Islet of Langerhans (tissue), 1 donor: ENCODE data around the gene LRFN2.

ENCODE experiments used
- FAIRE-seq: peaks from one replicate; lab custom pipeline; 2011; peaks lifted over from hg19 to GRCh38; lab: Jason Lieb, UNC

The LRFN2 gene

DNA sequence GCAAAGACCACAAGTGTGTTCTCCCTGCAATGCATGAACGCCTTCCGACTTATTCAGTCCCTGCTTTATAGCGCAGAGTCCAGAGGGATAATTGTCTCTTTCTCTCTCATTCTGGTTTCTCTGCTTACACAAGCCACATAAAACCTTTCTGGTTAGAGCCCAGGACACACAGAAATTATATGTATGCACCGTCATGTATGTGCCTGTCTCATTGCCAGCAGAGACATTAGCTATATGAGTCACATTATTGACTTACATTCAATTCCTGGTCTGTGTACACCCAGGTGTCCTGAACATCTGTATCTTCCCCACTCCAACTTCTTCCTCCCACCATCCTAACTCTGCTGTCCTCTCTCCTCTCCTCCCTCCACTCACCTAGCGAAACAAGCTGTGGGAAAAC lies 44.0 kb downstream of the LRFN2 start:
- FAIRE-seq, result no peak

DNA sequence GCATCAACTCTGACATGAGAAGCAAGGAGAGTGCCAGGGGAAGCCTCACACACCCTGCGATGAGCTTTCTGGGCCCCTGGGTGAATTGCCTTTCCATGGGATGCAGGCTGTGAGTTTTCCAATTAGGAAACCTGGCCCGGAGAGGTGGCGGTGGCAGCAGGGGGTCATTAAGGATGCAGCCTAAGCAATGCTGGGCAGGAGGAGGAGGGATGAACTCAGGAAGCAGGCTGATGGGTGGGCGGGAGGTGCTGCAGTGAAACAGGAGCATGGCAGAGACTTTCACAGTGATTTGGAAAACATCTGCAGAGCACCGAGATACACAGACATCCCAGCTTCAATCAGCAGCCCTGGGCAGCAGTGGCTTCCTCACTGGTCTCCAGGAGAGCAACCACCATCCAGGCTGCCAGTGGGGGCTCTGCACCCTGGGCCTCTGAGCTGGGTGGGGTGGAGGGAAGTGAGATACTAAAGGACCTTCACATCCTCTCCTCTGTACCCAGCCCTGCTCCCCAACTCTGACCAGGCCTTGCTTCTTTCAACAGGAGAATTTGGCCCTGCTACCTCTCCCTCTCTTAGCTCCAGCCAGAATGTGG lies 44.9 kb downstream of the LRFN2 start:
- FAIRE-seq, result no peak

DNA sequence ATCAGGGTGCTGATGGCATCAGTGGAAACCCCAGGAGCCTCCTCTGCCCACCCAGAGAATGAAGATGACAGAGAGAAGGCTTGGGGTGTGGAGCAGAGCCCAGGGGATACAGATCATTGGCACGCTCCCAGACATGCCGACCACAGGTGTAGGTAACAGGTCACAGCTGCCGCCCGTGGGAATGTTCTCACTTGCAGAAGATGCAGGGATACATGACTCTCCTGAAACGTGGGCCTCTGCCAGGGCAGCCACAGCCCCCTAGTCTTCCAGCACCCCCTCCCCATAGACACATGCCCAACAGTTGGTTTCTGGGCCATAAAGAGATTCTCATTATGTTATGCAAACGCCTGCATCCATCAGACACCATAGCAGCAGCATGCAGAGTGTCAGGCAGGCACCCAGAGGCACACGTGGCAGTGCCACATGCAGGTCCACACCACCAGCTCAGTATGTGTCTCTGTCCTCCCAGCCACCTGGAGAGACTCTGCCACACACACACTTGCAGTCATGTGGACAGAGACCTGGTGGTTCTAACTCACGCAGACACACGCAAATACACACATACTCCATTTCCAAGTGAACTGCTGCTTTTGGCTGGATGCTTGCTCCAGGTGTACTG lies 45.5 kb downstream of the LRFN2 start:
- FAIRE-seq, result no peak

DNA sequence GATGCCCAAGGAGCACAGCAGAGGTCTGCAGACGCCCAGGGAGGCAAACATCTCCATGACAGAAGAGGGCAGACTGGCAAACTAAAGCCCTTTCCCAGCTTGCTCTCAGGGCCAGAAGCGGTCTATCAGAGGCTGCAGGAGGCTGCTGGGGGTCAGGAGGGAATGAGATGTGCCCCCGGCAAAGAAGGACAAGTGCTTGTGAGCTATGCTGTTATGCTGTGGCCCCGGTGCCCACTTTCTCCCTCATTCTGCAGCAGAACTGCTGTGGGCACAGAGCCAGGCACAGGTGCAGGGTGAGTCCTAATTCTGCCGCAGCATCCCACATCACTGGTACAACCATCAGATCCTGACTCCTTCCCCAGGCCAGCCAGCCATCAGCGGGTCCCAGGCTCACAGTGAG lies 46.4 kb downstream of the LRFN2 start:
- FAIRE-seq, result no peak

DNA sequence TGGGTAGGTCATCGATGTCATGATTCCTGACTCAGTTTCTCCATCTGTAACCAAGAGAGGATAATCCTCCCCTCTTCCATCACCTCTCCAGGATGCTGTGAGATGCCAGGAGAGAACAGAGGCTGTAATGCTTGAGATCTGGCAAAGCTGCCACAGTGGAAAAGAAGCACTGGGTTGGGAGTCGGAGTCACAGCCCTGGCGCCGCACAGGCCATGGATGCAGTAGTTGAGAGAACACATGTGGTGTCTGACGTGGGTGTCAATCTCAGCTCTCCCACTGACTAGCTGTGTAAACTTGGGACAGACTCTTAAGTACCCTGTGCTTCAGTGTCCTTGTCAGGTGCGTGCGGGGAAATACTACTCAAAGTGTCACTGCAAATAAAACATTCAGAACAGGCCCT lies 47.3 kb downstream of the LRFN2 start:
- FAIRE-seq, result no peak

DNA sequence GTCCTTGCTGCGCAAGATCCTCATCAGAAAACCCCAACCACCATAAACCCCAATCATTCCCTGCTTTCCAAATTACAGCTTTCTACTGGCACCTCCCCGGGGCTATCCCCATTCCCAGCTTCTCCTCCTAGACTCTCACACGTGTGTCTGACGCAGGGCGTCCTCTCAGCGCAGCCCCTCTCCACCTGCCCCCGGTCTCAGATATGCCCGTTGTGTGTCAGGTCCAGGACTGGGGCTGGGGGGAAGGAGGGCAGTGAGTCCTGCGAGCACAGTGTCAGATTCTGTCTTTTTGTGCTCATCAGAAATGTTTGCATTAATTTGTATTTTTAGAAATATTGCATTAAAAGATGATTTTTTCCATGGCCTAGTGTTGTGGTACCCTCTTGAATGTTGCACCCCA lies 48.6 kb downstream of the LRFN2 start:
- FAIRE-seq, result no peak

DNA sequence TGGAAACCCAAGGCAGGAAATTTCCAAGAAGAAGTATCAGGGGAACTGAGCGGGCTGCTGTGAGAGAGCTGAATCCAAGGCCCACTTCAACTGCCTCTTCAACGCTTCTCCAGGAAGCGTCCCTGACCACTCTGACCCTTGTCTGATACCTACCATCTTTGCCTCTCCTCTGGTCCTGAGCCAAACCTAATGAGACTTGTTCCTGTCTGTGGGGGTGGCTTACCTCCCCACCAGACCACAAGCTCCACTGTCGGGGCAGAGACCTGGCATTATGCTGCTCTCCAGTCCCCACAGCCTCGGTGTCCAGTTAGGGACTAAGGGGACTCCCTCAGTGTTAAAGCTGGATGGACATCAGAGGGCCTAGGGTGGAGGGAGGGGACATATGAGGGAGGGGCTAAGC lies 49.7 kb downstream of the LRFN2 start:
- FAIRE-seq, result no peak

DNA sequence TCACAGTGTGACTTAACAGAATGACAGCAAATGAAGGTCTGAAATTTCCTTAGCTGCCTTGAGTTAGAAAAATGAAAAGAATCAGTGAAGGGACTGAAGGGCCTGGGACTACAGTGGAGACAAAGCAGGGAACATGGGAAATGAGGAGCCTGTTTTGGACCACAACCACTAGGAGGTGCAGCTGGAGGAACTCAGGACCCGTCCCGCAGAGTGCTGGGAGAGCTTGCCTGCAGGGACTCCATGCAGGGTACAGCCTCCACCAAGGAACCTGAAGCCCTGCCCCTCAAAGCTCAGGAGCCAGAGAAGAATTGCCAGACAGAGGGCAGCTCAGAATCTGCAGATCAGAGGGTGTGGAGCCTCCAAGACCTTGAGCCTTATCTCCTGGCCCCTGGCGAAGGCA lies 50.7 kb downstream of the LRFN2 start:
- FAIRE-seq, result no peak

DNA sequence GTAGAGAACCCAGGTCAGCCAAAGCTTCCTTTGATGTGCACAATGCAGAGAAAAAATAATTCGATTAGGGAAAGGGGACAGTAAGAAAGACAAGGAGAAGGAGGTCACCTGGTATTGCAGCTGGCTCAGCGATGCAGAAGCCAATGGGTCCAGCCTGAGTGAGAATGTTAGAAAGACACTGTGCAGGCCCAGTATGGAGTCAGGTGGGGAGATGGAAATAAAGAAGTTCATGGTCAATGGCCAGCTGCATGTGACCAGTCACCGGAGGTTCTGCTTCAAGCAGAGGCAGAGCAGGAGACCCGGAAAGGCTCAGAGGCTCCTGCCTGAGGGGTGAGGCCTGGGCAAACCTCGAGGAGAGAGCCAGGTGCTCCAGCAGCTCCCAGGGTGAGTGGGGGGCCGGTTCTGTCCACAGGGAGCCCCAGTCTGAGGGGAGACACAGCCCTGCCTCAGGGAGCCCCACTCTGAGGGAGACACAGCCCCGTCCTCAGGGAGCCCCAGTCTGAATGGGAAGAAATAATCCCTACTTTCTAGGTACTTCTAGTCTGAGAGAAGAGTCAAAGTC lies 51.3 kb downstream of the LRFN2 start:
- no peak for FAIRE-seq

DNA sequence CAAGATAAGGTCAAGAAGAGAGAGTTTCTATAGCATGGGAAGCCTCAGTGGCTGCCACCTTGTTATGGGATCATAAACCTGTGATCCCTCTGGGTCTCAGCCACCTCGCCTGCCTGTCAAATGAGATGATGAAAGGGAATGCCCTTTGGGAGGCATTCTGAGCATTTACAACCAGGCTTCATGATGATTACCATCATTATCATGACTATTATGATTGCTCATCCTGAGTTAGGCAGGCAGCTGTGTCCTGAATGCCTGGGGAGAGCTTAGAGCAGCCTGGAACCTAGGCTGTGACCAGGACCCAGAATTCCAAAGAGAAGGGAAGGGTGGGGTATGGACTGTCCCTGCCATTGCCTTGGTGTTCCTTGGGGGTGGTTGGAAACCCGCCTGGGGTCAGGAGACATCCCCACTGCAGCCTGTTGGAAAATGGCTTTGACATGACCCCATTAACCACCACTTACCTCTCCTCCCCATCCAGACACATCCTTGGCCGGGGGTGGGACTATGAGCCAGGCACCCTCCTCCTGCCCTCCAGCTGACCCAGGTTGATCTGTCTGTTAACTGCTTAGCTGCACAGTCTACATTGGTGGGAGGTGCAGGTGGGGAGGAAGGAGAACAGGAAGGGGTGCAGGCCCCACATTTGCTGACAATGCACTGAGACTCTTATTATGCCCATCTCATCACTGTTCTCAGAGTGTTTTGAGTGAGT lies 51.9 kb downstream of the LRFN2 start:
- no peak for FAIRE-seq

DNA sequence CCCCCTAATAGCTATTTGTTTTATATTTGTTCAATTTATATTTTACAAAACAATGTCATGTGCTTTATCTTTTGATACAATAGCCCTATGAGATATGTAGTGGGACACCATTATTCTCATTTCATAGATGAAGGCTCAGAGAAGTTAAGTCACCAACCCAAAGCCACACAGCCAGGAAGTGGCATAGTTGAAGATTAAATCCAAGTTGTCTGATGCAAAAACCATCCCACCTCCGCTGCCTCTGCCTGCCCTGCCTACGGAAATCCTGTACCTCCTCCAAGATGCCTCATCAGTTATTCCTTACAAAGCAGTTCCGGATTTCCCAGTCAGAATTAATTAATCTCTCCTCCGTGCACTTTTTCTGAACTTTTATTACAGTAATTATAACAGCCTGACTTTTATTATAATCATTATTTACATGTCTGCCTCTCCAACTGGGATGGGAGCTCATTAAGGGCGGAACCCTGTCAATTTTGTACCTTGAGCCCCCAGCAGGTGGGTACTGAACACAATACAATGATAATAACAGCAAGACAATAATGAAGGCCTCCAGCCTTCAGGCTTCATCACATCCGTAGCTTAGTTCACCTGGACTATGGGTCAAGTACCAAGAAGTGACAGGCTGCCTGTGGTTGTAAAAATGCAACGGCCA lies 54.7 kb downstream of the LRFN2 start:
- FAIRE-seq, result no peak

DNA sequence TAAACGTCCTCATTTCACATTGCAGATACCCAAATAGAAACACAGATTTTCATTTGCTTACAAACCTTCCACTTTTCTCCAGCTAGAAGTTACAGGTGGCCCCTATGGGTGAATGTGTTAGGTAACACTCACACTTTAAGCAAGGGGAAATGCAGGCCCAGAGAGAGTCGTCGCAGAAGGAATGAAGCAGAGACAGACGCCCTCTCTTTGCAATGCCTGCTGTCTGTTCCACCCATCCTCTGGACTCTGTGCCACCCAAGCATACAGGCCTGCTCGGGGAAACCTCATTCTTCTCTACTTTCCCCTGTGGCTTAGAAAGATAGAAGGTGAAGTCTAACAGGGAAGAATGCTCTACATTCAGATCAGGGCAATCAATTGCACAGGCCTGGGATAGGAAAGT lies 57.2 kb downstream of the LRFN2 start:
- FAIRE-seq, result no peak

DNA sequence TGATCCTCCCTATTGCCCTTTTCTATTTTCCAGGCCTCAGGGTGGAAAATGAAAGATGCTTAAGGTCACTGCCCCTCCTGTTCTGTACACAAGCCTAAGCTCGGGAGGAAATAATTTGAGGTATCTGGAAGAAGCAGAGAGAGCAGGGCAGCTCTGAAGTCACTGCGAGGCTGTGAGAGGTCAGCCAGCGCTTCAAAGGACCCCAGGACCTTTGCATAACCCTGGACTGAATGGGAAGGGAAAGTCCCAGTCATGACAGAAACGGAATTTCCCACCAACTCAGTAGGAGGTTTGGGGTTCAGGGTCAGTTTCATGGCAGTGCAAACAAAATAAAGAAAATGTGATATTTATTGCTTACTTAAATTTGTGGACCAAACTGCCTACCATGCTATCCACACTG lies 58.1 kb downstream of the LRFN2 start:
- FAIRE-seq, result no peak

DNA sequence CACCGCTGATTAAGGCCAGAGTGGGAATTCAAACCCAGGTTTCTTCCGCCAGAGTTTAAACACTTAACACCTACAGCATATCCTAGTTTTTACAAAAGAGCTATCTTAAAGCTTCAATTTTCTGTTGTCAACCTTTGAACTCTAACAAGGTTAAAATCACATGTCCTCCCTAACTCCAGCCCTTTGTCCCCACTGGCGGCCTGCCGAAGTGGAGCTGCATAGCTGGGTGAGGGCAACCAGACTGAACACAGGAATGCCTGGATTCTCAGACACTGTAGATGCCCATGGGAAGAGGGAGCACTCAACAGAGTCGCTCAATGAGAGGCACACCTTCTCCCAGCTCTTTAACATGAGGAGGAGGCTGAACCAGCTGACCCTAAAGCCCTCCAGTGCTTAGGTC lies 59.1 kb downstream of the LRFN2 start:
- no peak for FAIRE-seq

DNA sequence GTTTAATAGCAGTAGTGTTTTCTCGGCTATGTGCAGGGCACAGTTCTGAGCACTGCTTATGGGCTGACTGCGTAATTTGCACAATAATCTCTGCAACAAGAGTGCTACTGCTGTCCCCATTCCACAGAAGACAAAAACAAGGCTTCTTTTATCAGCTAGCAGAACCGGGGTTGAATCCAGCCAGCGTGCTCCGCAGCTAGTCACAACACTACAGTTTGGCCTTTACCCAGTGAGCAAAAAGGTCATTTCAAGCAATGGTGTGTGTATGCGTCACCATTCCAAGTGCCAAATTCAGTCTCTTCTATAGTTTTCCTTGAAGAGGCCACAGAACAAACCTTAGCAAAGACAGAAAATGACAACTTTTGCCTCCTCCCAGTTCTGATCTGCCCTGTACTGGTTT lies 61.1 kb downstream of the LRFN2 start:
- no peak for FAIRE-seq

DNA sequence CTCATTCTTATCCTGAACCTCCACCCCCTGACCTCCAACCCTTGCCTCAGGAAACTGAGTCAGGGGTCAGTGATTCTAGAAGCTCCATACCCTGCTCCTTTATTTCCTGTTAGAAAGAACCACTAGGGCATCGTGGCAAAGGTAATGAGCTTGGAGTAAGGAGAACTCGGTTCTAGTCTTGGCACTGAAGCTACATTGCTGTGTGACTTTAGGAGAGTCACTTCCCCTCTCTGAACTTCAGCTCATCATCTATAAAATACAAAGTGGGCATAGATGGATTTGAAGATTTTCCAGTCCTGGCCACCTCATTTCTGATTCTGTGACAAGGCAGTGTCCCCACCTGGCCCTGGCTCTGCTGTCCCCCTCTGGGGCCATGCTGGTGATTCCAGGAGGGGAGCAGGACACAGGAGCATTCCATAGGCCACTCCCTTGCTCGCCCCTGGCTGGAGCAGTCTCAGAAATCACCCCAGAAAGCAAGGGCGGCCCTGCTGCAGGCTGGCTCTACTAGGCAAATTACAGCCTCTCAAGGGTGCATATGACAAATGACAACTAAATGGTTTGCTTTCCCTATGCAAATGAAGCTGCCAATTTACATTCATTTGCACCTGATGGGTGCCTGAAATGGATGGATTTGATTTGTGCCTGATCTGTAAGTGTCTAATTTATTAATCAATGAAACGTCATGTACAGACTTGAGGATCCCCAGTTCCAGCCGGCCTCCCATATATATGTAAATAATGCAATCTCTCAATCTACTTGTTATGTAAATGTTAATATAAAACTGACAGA lies 62.2 kb downstream of the LRFN2 start:
- no peak for FAIRE-seq

DNA sequence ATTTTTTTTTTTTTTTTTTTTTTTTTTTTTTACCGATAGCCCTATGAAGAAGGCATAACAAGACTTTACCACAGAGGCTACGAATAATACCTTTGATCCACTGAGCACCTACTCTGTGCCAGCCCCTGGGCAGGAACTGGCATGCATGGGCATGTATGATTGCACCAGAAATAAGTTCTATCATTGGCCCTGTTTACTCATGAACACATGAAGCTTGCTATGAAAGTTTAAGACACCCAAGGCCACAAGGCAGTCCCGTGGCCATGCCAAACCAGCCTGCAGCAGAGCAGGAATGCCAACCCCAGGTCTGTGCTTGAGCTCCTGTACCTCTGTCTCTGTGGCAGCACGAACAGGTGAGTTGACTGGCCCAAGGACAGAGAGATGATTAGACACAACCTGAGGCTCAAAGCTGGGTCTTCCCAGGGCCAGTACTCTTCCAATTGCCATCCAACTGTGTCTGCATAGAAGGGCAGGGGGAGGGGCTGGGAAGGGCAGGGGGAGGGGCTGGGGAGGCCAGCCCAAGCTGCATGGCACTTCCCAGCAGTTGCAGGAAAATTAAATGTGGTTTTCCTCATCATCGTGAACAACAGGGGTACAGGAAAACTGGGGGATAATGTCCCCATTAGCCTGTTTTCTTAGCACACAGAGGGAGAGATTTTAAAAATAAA lies 63.5 kb downstream of the LRFN2 start:
- no peak for FAIRE-seq

DNA sequence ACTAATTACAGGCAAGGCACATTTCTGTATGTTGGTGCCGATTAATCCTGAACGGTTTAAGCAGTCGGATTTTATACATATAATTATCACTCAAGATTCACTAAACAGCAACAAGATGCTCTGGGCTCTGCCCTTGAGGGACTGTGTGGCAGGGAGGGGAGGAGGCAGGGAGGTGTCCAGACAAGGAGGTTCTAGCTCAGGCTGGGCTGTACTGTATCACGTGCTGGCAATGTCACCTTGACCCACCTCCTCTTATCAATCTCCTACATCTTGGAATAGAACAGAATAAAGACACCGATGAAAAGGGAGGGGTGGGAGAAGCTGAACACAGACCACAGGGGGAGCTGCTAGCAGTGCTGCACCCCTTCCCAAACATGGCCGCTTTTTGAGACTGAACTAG lies 65.7 kb downstream of the LRFN2 start:
- FAIRE-seq, result no peak

DNA sequence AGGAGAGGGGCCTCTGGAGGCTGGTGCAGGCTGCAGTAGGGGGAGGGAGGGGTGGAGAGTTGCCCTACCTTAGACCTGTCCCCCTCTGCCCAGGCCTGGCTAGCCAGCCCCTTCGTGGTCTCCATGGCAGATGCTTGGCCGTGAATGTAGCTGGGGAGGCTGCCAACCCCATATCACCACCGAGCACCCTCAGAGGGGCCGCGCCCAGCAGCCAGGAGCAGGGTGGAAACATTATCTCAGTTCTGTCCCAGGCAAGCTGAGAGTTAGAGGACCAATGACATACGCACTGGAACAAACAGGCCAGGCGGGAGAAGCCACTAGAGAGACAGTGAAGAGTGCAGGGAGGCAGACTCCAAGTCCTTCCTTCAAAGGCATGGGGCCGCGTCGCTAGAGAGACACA lies 66.5 kb downstream of the LRFN2 start:
- FAIRE-seq, result no peak

DNA sequence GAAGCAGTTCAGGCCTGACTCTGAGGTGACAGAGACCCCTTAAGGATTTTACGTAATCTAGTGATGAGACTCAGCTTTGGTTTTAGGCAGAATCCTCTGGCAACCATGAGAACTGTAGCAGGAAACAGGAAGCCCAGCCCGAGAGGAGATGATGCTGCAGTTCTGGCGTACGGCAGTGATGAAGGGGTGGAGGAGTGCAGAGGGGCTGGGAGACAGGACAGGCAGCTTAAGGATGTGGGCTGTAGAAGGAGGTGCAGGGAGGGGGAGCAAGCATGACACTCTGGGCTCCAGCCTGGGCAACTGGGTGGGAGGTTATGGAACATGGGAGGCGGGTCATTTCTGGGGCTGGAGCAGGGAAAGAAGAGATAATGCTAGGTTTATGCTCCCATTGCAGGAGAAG lies 67.1 kb downstream of the LRFN2 start:
- FAIRE-seq, result no peak

DNA sequence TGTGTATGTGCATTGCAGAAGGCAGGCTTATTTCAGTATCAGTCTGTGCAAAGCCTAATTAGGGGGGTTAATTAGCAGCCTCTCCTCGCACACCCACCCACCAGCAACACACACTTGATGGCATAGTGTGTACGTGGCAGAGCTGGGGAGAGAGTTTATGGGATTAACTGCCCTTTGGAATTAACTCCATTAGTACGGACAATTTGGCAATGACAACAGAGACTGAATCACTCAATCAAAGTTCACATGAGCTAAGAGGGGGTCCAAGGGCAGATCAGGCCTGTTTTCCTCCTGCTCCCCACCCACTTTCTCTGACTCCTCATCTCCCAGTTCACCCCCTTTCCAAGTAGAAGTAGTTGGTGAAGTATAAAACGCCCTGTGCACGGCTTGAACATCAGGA lies 69.5 kb downstream of the LRFN2 start:
- FAIRE-seq, result peak; percentile 5

DNA sequence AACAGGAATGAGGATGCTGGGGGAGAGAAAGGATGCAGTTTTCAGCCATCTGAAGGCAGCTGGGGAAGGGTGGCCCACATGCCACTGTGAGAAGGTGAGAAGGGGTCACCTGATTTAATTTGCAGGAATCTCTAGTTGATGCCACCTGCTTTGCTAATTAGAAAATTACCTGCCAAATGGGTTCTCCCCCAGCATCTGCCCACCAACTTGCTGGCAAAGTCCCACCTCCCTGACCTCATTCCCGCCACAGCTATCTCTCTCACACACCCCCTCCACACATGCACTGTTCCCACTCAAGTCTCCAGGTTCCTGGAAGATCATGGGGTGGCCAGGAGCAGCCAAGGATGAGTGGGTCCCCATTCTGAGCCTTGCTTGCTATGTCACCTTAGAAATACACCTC lies 70.7 kb downstream of the LRFN2 start:
- no peak for FAIRE-seq
